VCaP (cell line): ENCODE measurements around the gene PAF1.
"Not testable (repeated sequence)": the region's sequence is repeated elsewhere in the genome, so short reads cannot be mapped to it uniquely, and the experiment has no call there.

ENCODE experiments used
- H3K27ac ChIP-seq: fragments of 450-650 bp; 2 replicates; pipeline ENCODE4 v1.5.1; 2017
- CTCF ChIP-seq: fragments of 450-650 bp; conservative IDR thresholded peaks from 2 replicates; pipeline ENCODE4 v1.5.1; 2017; ENCODE audit warnings: mild to moderate bottlenecking, moderate library complexity

Gene PAF1

GRCh38 chr19:39341719-39342604 lies 48.9 kb downstream of the PAF1 start, which contains the start of gene SAMD4B:
Gene SAMD4B (plus strand): TSS chr19:39342421. CDS start chr19:39356894, 14,473 bp downstream.
- peak within 1 kb of the TSS; percentile 89 for H3K27ac ChIP-seq
- peak; percentile 95 for TF ChIP-seq CTCF

GRCh38 chr19:39341129-39341718 lies 49.7 kb downstream of the PAF1 start:
- no peak for TF ChIP-seq CTCF
- H3K27ac ChIP-seq: peak overlapping the region; percentile 89

GRCh38 chr19:39340156-39340555 lies 50.8 kb downstream of the PAF1 start:
- not testable (repeated sequence) for H3K27ac ChIP-seq

- no peak for TF ChIP-seq CTCF
- H3K27ac ChIP-seq: no peak overlapping the region
Observed at GRCh38 chr19:39339674-39340073, 51.2 kb downstream of the PAF1 start.

- no peak for TF ChIP-seq CTCF
Observed at GRCh38 chr19:39336483-39336882, 54.4 kb downstream of the PAF1 start.

More at GRCh38 chr19:39336483-39336882, 54.4 kb downstream of the PAF1 start:
- no peak overlapping the region for H3K27ac ChIP-seq
